Activated gamma-delta T cell (primary cell): ENCODE measurements around the gene CHD5.

ENCODE experiments used
- DNase-seq: peaks from one replicate; lab custom pipeline; 2025; lab: John Stamatoyannopoulos, UW

CHD5 gene

DNA sequence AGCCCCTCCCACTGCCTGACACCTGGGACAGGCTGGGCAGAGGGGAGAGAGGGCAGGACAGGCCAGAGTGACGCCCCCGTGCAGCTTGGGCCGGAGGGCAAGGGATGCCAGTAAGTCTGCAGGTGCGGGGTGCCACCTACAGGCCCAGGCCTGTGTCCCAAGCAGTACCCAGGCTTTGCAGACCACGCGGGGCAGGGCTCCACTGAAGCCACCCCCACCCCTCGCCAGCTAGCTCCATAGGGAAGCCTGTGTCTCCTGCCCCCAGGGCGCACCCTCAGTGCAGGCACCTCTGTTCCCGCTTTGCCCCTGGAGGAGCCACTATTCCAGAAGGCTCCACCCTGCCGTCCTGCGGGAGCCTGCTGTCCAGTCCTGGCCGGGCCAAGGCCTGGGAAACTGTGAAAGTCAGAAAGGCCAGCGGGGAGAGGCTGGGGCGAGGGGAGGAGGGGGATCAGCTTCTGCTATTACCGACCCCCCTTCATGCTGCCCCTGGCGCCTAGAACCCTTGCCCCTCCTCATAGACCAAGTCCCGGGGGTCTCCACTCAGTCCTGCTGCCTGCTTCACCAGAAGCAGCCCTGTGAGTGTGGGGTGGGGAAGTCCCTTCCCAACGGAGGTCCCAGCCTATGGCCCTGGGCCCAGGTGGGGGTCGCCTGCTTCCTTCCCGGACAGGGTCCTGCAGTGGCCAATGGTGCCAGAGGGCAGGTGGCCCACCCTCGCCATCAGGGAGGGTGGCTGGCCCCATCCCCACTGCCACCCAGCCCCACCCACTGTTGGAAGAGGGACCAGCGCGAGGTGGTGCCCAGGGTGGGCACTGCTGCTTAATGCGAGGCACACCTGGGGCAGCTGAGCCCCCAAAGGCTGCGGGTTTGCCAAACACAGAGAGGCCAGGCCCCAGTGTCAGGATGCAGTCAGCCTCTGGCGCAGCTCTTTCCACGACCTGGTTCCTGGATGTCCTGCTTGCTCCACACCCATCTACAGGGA, 80.0 kb downstream of the CHD5 start:
- no peak for DNase-seq

- DNase-seq: no peak
Measured at GRCh38 chr1:6099297-6099696, 80.8 kb downstream of the CHD5 start.

DNA sequence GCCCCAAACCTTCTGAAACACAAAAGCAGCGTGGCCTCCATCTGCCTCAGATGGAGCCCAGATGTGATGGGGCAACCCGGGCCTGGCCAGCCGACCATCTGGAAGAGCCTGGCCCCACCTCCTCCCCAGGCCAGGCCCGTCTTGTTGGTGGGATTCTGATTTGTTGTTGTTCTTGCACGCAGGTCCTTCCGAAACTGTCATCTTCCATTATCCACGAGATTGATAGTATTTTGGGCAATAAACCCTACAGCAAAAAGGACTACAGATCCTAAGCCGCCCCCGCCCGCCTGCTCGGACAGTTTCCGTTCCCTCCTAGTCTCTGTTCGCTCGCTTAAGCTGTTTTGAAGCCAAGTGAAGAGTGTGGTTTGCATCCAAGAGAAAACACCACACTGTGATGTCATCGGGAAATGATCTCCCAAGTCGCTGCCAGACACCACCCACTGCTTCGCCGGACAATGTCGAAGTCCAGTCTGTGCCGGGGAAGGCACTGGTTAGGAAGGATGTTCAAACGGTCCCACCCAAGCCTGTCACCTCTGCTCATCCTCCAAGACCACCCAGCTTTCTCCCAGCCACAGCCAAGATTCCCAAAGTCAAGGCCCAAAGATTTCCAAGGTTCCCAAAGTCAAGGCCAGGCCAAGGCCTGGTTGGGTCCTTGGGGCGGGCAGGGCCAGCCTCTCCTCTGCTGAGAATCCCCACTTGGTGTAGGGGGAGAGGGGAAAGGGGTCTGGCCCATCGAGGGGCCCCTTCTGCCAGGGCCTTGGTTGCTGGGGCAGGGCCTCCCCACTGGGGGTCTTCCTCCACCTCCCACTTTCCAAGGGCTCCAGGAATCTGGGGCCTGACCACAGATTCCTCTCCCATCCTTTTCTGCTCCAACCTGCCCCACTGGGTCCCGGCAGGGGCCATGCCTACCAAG, 81.6 kb downstream of the CHD5 start:
- DNase-seq: no peak

DNA sequence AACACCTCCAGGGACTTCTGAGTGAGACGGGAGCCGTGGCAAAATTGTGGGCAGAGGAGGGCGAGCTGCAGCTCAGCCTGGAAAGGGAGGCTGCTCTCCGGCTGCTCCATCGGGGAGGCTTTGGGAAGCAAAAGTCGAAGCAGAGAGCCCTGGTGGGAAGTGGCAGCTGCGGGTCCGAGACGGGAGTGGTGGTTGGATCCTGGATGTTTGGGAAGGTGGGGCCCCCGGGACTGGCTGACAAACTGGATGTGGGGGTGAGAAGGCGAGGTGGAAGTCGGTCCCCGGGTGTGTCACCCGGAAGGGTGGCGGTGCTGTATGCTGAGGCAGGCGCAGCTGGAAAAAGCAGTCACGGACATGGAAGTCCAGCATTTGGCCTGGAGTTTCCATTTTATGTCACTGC, 82.3 kb downstream of the CHD5 start:
- DNase-seq: no peak

GRCh38 chr1:6097117-6097595, 83.0 kb downstream of the CHD5 start:
- DNase-seq: no peak

GRCh38 chr1:6096243-6097116, 83.6 kb downstream of the CHD5 start:
- DNase-seq: no peak

GRCh38 chr1:6095511-6096242, 84.4 kb downstream of the CHD5 start:
- DNase-seq: no peak

DNA sequence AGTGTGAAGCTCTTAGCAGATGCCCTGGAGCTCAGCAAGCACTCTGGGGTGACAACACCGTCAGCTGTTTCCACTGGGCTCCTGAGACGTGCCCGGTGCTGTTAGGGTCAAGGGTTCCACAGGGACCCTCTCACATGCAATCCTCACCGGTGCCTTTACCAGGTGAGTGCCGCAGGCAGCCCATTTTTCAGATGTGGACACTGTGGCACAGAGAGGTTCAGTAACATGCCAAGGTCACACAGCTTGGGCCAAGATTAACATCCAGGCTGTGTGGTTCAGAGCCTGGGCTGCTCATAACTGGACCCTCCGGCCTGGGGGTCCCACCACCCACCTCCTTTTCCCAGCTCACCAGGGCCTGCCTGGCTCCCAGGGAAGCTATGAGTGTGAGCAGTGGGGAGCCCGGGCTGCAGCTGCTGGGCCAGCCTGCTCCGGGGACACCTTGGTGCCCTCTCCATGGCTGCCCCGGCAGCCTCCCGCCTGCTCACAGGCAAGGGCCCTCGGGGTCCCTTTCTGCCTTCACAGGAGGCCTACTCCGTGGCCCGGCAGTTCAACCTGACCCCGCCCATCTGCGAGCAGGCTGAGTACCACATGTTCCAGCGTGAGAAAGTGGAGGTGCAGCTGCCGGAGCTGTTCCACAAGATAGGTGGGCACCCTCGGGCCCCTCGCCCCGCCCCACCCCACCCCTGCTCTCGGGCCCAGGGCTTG, 85.2 kb downstream of the CHD5 start:
- no peak for DNase-seq

- no peak for DNase-seq
Measured at GRCh38 chr1:6094246-6094645, 85.9 kb downstream of the CHD5 start.

- DNase-seq: no peak
Measured at GRCh38 chr1:6093611-6094010, 86.5 kb downstream of the CHD5 start.

DNA sequence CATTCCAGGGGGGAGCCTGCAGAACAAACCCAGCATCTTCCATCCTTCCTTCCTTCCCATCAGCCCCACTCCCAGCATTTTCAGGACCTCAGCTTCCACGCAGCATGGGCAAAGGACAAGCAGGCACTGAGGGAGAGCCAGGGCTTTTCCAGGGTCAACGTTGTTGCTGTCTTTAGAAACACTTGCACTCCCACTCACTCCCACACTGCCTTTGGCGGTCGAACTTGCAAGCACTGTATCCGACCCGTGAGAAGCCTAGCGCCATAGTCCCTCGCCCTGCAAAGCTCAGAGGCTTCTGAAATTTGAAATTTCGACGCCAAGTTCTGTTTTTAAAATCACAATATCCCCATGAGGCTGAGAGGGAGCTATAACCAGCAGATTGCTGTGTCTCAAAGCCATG, 87.0 kb downstream of the CHD5 start:
- no peak for DNase-seq

DNA sequence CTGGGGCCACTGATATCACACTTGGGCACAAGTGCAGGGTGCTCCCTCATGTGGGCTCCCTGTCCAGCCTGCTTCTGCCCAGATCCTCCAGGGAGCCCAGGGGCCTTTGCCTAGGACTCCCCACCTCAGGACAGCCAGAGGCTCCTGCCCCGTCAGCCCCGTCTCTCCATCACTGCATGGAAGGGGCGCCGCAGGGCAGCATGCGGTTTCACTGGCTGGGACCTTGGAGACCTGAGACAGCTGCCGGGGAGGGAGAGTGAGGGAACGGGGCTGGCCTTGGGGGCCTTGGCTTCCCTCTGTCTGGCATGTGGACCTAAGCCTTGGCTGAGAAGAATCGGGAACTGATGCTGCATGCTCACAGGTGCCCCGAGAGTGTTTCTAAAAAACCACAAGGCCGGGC, 87.9 kb downstream of the CHD5 start:
- no peak for DNase-seq

DNA sequence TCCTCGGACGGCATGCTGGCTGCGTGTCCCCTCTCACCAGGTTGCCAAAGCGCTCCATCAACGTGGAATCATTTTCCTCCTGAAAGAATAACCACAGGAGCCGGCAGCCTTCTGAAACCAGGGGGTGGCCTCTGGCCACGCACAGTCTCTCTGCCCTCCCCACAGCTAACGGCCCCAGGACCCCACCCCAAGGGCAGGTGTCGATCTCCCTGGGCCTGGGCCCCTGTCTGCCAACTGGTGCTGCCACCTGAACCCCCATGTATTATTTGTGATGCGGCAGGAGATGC, 88.4 kb downstream of the CHD5 start:
- DNase-seq: no peak

DNA sequence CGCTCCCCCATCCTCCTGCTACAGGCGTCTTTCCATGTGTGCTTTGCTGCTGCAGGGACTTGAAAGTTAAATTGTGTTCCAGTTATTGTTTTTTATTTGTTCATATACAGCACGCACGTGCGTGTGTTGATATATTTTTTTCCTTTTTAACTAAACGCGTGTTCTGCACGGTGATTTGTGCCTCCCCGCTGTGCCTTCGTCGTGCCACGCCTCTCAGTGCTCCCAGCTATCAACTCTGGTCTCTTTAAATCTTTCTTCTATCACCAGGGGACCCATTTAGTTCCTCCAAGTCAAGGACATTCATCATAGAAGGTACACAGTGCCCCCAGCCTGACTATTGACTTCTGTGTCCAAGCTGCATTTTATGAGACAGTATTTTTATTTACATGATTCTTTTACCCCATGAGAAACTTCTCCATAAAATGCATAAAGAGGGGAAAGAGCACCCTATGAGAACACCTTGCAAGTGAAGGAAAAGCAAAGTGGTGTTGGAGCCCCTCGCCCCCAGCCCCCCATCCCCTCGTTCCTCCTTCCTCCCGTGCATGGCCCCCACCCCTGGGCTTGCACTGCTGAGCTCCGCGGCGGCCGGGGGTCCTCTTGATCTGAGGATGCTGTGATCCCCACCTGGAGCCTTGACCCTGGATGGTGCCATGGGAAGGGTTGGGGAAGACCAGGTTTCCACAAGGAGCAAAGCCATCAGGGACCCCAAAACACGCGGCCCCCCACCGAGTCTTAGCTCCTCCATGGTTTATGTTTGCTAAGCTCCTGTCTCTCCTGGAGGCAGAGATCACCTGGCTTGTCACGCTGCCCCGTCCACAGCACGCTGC, 88.9 kb downstream of the CHD5 start:
- no peak for DNase-seq

DNA sequence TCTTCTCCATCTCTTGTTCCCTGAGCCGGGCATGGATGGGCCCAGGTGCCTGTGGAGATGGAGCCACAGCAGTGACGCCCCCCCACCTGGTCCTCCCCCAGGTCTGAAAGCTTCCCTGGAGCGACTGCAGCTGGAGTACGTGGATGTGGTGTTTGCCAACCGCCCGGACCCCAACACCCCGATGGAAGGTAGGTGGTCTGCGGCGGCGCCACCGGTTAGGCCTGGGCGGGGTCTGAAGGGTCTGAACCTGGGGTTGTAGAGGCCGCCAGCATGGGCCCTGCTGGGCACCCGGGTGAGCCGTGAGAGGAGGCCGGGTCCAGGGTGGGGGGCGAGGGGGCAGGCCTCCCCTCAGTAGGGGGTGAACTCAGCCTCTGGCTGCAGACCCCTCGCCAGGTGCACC, 89.8 kb downstream of the CHD5 start:
- no peak for DNase-seq

- no peak for DNase-seq
Measured at GRCh38 chr1:6088956-6089355, 91.2 kb downstream of the CHD5 start.

GRCh38 chr1:6087958-6088357, 92.2 kb downstream of the CHD5 start:
- no peak for DNase-seq

- no peak for DNase-seq
Measured at GRCh38 chr1:6087377-6087772, 92.7 kb downstream of the CHD5 start.

DNA sequence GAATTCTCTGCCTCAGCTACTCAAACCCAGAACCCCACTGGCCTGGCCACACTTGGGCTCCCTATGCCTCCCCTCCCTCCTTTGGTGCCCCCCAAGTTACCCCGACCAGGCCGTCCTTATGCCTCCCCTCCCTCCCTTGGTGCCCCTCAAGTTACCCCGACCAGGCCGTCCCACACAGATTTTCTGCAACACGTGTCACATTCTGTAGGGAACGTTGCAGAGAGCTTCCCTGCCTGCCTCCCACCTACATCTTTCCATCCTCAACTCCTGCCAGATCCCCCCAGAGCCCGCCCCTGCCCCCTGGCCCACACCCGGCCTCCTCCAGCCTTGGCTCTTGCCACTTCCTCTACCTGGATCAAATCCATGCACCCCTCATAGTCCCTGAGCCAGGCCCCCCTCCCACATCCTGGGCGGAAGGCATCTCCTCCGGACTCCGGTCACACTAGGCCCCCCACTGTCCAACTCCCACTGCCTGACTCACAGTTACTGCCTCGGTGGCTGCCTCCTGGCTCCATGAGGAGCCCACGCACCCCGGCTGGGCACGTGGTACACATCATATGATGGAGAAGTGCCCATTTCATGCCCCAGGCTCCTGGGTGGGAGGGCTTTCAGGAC, 93.3 kb downstream of the CHD5 start:
- no peak for DNase-seq
